IMR-90 (cell line): Measurements from ENCODE around the gene EIF2B5.

Source experiments
- BHLHE40 ChIP-seq: fragments of 150-350 bp; IDR thresholded peaks from 2 replicates; pipeline ENCODE4 v1.6.1; 2016; ENCODE audit warnings: mild to moderate bottlenecking, low read depth, low read length
- CEBPB ChIP-seq: IDR thresholded peaks from 2 replicates; pipeline ENCODE4 v1.6.1; 2012; ENCODE audit warnings: low read depth, low read length, improper control_type of control experiment
- MAFK ChIP-seq: IDR thresholded peaks from 2 replicates; pipeline ENCODE4 v1.6.1; 2012; ENCODE audit warnings: low read depth, low read length, improper control_type of control experiment
- MAZ ChIP-seq: IDR thresholded peaks from 2 replicates; pipeline ENCODE4 v1.6.1; 2012; ENCODE audit warnings: low read depth, mild to moderate bottlenecking, low read length, improper control_type of control experiment, moderate library complexity, borderline replicate concordance
- MXI1 ChIP-seq: IDR thresholded peaks from 2 replicates; pipeline ENCODE4 v1.6.1; 2012; ENCODE audit warnings: low read depth, mild to moderate bottlenecking, low read length, moderate library complexity, borderline replicate concordance
- NFE2L2 ChIP-seq: fragments of 150-350 bp; IDR thresholded peaks from 2 replicates; pipeline ENCODE4 v1.6.1; 2016; ENCODE audit warnings: low read depth, mild to moderate bottlenecking, low read length
- POLR2A ChIP-seq: IDR thresholded peaks from 2 replicates; pipeline ENCODE4 v1.6.1; 2012; ENCODE audit warnings: mild to moderate bottlenecking, low read depth, low read length
- RAD21 ChIP-seq: IDR thresholded peaks from 2 replicates; pipeline ENCODE4 v1.6.1; 2012; ENCODE audit warnings: low read length, improper control_type of control experiment
- RCOR1 ChIP-seq: IDR thresholded peaks from 2 replicates; pipeline ENCODE4 v1.6.1; 2012; ENCODE audit warnings: mild to moderate bottlenecking, low read length, improper control_type of control experiment; ENCODE audit not compliant: insufficient replicate concordance
- RFX5 ChIP-seq: IDR thresholded peaks from 2 replicates; pipeline ENCODE4 v1.8.0; 2012; ENCODE audit warnings: low read depth, mild to moderate bottlenecking, low read length, moderate library complexity
- TF ChIP-seq, protein P1 (sequence below): conservative IDR thresholded peaks from 2 replicates; pipeline ENCODE4 v1.5.1; 2012; ENCODE audit warnings: mild to moderate bottlenecking, low read depth, low read length, improper control_type of control experiment
- TF ChIP-seq, protein P2 (sequence below): fragments of 150-350 bp; IDR thresholded peaks from 2 replicates; pipeline ENCODE4 v1.6.1; 2017; ENCODE audit warnings: mild to moderate bottlenecking, antibody characterized with exemption, low read length, low read depth

DNA sequence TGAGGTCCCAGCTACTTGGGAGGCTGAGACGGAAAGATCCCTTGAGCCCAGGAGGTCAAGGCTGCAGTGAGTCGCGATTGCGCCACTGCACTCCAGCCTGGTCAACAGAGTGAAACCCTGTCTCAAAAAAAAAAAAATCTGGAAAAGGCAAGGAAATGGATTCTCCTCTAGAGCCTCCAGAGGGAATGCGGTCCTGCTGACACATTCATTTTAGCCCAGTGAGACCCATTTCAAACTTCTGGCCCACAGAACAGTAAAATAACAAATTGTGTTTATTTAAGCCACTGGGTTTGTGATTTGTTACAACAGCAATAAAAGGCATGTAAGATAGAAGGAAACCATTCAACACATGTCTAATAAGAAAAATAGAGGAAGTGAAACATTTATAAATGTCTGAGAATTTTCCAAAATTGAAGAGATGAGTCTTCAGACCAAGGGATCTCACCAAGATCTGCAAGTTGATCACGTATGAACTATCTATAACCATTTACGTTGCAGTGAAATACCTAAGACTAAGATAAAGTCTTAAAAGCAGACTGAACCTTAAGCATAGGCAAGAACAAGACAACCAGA is 38.3 kb upstream of the EIF2B5 start, which contains the start of gene HTR3E:
- TF ChIP-seq RAD21 (no peak), MAFK (no peak), CEBPB (no peak), MXI1 (no peak), POLR2A (no peak), RFX5 (no peak), RCOR1 (no peak), NFE2L2 (no peak), BHLHE40 (no peak), MAZ (no peak)
- TF ChIP-seq, protein P1, sequence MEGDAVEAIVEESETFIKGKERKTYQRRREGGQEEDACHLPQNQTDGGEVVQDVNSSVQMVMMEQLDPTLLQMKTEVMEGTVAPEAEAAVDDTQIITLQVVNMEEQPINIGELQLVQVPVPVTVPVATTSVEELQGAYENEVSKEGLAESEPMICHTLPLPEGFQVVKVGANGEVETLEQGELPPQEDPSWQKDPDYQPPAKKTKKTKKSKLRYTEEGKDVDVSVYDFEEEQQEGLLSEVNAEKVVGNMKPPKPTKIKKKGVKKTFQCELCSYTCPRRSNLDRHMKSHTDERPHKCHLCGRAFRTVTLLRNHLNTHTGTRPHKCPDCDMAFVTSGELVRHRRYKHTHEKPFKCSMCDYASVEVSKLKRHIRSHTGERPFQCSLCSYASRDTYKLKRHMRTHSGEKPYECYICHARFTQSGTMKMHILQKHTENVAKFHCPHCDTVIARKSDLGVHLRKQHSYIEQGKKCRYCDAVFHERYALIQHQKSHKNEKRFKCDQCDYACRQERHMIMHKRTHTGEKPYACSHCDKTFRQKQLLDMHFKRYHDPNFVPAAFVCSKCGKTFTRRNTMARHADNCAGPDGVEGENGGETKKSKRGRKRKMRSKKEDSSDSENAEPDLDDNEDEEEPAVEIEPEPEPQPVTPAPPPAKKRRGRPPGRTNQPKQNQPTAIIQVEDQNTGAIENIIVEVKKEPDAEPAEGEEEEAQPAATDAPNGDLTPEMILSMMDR = no peak
- TF ChIP-seq, protein P2, sequence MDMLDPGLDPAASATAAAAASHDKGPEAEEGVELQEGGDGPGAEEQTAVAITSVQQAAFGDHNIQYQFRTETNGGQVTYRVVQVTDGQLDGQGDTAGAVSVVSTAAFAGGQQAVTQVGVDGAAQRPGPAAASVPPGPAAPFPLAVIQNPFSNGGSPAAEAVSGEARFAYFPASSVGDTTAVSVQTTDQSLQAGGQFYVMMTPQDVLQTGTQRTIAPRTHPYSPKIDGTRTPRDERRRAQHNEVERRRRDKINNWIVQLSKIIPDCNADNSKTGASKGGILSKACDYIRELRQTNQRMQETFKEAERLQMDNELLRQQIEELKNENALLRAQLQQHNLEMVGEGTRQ = no peak
